Fibroblast of villous mesenchyme (primary cell): ENCODE data around the gene MICAL2. TPM values are rescaled to one million over a fixed set of nuclear protein-coding genes. Genes with fewer than 3 reads are reported as not detected.

Experiments used
- DNase-seq: peaks from one replicate; pipeline ENCODE4 v3.0.0-alpha.2; 2010; ENCODE audit warnings: low read depth
- H3K4me3 ChIP-seq: 2 replicates; pipeline ENCODE4 v1.5.1; 2011; ENCODE audit warnings: low read depth, mild to moderate bottlenecking, low read length
- total RNA-seq: library from RNA; depleted of rRNA; stranded (reverse); fragments of >200 nt; gene quantifications from 2 replicates; pipeline ENCODE4 v1.2.3, GENCODE V29; 2012
- TF ChIP-seq, protein P1 (sequence below): IDR thresholded peaks from 2 replicates; pipeline ENCODE4 v1.5.1; 2012; ENCODE audit warnings: low read depth, mild to moderate bottlenecking, low read length; ENCODE audit not compliant: insufficient read depth

Gene MICAL2
- total RNA-seq, 1 donor: 164 TPM

DNA sequence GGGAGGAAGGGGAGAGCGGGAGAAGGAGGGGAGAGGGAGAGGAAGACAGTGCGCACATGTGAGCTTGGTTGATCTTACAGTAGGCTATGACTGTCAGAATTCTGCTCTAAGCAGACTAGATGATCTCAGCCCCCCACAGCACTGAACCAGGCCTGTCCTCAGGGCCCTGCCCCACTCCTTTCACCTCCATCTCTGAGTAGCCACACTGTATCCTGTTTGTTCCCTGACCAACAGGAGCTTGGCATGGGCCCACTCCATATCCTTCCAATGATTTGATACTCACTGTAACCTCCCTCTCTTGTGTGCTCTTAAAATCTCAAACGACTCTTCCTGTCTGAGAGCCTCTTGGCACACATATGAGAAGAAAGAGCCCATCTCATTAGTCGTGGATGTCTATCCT lies 180.9 kb downstream of the MICAL2 start:
- TF ChIP-seq, protein P1, sequence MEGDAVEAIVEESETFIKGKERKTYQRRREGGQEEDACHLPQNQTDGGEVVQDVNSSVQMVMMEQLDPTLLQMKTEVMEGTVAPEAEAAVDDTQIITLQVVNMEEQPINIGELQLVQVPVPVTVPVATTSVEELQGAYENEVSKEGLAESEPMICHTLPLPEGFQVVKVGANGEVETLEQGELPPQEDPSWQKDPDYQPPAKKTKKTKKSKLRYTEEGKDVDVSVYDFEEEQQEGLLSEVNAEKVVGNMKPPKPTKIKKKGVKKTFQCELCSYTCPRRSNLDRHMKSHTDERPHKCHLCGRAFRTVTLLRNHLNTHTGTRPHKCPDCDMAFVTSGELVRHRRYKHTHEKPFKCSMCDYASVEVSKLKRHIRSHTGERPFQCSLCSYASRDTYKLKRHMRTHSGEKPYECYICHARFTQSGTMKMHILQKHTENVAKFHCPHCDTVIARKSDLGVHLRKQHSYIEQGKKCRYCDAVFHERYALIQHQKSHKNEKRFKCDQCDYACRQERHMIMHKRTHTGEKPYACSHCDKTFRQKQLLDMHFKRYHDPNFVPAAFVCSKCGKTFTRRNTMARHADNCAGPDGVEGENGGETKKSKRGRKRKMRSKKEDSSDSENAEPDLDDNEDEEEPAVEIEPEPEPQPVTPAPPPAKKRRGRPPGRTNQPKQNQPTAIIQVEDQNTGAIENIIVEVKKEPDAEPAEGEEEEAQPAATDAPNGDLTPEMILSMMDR: no peak
- no peak for DNase-seq
- no peak overlapping the region for H3K4me3 ChIP-seq

DNA sequence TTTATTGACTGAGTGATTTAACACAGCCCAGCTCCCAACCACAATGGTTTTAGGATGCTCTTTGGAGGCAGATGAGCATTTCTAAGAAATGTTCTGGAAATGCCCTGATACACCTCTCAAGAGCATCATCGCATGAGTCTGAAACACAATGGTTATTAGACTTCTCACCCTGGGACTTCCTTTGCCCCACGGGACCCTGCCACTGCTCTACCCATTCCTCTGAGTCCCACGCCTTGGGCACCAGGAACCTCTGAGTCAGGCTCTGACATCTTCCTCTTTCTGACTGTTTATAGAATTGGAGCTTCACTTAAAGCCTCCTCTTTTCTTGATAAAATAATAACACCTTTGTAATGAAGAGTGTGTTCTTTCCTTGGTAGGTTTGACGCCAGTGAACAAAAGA lies 181.4 kb downstream of the MICAL2 start:
- H3K4me3 ChIP-seq: no peak overlapping the region
- TF ChIP-seq, protein P1: no peak
- no peak for DNase-seq

DNA sequence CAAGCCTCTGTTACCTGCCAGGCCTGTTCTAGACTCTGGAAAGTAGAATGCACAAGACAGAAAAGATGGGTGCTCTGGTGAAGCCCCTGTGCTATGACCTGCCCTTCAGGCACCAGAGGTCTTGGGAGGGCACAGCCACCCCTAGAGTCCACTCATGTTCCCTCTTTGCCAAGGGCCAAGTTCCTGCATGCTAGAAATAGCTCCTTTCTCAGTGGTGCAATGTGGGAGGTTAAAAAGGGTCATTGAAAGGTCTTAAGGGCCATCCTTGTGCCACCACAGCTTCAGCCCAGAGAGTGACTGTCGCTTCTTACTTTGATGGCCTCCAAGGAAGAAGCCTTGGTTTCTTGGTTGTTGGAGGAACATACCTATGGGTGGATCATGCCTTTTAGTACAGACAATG lies 182.4 kb downstream of the MICAL2 start:
- TF ChIP-seq, protein P1: no peak
- H3K4me3 ChIP-seq: no peak overlapping the region
- DNase-seq: no peak

DNA sequence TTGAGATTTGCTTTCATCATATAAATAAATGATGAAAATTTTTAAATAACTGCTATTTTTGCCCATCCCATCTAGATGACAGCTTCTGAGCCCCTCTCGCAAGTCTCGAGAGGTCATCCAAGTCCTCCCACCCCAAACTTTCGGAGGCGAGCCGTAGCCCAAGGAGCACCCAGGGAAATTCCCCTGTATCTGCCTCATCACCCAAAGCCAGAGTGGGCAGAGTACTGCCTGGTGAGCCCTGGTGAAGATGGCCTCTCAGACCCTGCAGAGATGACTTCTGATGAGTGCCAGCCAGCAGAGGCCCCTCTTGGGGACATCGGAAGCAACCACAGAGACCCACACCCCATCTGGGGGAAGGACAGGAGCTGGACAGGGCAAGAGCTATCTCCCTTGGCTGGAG lies 183.1 kb downstream of the MICAL2 start:
- no peak overlapping the region for H3K4me3 ChIP-seq
- DNase-seq: no peak
- TF ChIP-seq, protein P1: no peak

DNA sequence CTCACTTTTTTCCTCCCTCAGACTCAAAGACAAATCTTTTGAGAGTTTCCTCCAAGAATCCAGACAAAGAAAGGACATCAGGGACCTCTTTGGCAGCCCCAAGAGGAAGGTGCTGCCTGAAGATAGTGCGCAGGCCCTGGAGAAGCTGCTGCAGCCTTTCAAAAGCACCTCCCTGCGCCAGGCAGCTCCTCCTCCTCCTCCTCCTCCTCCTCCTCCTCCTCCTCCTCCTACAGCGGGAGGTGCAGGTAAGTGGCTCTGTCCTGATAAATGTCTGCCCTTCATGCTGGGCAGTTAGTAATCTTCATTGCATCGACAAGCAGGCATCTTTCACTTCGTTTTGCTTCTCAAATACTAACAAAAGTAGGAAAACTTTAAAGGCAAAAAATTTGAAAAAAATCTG lies 184.2 kb downstream of the MICAL2 start:
- no peak overlapping the region for H3K4me3 ChIP-seq
- DNase-seq: no peak
- TF ChIP-seq, protein P1: no peak

DNA sequence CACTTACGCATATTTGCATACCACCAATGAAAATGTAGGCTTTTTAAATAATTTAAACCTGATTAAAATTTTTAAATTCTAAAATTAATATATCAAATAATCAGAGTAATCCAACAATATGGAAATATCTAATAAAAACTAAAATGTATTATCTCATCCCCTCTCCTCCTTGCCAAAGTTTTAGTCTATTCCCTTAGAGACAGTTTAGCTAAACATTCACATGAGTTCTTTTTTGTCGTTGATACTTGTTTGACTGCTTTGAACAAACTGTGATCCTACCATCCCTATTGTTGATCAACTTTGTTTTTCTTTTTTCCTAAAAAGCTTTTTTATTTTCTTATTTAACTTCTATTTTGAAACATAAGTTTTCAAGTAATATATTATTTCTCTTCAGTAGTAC lies 185.6 kb downstream of the MICAL2 start:
- no peak for DNase-seq
- no peak overlapping the region for H3K4me3 ChIP-seq
- TF ChIP-seq, protein P1: no peak

DNA sequence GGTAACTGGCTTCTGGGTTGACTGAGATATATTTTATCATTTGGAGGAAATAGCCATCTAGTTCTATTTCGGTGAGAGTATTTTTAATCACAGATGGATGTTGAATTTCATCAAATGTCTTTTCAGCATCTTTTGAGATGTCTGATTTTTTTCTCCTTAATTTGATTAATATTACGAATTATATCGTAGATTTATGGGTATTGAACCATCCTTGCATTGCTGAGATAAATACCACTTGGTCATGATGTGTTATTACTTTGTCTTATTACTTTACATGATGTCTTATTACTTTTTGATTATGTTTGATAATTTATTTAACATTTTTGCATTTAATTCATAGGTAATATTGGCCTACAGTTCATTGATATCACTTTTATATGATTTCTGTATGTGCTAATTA lies 188.2 kb downstream of the MICAL2 start:
- TF ChIP-seq, protein P1: no peak
- no peak overlapping the region for H3K4me3 ChIP-seq
- DNase-seq: no peak
